OCI-LY1 (cell line): ENCODE measurements around the gene ZER1.

ENCODE experiments used
- EZH2 ChIP-seq: fragments of 200-600 bp; sonication (generic), shearing (Covaris generic); IDR thresholded peaks from 2 replicates; pipeline ENCODE4 v1.8.0; 2017; ENCODE audit warnings: borderline replicate concordance, mixed run types, mild to moderate bottlenecking, antibody characterized with exemption, low read length, moderate library complexity, mixed read lengths
- TF ChIP-seq, protein P1 (sequence below): fragments of 200-600 bp; sonication (generic), shearing (Covaris generic); IDR thresholded peaks from 2 replicates; pipeline ENCODE4 v1.5.1; 2017; ENCODE audit warnings: mild to moderate bottlenecking, antibody characterized with exemption, low read length, moderate library complexity, mixed read lengths

GRCh38 chr9:128790536-128790935 lies 18.8 kb upstream of the ZER1 start:
- TF ChIP-seq, protein P1, sequence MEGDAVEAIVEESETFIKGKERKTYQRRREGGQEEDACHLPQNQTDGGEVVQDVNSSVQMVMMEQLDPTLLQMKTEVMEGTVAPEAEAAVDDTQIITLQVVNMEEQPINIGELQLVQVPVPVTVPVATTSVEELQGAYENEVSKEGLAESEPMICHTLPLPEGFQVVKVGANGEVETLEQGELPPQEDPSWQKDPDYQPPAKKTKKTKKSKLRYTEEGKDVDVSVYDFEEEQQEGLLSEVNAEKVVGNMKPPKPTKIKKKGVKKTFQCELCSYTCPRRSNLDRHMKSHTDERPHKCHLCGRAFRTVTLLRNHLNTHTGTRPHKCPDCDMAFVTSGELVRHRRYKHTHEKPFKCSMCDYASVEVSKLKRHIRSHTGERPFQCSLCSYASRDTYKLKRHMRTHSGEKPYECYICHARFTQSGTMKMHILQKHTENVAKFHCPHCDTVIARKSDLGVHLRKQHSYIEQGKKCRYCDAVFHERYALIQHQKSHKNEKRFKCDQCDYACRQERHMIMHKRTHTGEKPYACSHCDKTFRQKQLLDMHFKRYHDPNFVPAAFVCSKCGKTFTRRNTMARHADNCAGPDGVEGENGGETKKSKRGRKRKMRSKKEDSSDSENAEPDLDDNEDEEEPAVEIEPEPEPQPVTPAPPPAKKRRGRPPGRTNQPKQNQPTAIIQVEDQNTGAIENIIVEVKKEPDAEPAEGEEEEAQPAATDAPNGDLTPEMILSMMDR = no peak
- no peak for TF ChIP-seq EZH2
